ENCODE results near the gene VSTM2L.
A peak's percentile ranks its signal among the peaks of the same experiment; 100 is the strongest.

VSTM2L gene

DNA sequence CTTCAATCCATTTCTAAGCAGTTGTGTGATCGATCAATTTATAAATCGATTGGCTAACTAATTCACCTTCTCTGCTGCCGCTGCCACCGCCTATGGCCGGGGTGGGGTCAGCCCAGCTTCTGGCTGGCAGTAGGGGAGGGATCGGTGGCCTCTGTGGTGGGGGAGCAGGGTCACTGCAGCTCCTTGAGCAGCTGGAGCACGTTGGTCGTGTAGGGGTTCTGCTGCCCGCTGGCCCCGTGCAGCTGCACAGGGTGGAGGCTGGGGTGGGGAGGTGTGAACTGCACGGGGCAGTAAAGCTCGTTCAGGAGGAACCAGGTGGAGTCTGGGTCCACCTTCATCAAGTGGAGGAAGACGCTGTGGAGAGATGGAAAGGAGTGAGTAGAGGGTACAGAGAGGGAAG is 80.4 kb downstream of the VSTM2L start:
- Mint-ChIP-seq H3K36me3 (ENCODE audit: low read depth) (peaks cover 33% of the 10 kb centered on the region), H3K27me3 (no peaks in the 10 kb centered on the region), H3K4me3 (no peak overlapping the region), H3K4me1 (no peaks in the 10 kb centered on the region), H3K9me3 (no peaks in the 10 kb centered on the region), H3K27ac (no peak overlapping the region)
- no peak for DNase-seq
- ATAC-seq: no peak

DNA sequence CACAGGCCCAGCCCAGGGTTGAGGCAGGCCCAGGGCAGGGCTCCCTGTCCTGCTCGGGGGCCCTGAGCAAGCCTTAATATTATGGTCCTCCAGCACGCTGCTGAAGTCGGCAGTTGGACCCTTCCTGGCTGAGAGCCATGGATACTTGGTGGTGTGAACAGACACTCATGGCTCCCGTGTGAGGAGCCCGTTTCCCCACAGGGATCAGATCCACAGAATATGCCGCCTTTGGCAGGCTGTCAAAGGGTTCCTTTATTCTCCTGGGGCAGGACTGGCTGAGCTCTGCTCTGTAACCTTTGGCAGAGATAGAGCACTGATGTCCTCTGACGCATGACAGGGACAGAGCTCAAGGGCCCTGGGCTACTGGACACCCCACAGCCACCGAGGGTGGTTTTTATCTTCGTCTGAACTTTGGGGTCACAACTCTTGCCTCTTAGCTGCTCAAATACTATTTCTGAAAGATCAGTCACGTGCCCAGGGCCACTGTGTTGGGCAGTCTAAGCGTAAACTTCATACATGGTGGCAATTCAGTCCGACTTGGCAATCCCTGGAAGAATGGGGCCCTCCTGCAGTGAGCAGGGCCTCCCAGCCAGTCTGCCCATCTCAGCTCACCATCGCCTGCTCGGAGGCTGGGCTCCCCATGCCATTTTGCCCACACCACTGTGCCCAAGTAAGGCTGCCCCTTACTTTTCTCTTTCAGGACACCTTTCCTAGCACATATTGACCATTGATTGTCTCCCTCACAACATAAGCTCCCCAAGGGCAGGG is 81.3 kb downstream of the VSTM2L start:
- H3K27ac Mint-ChIP-seq: no peak overlapping the region
- H3K27me3 Mint-ChIP-seq: no peaks in the 10 kb centered on the region
- H3K36me3 Mint-ChIP-seq (ENCODE audit: low read depth): peaks cover 40% of the 10 kb centered on the region
- DNase-seq: no peak
- no peaks in the 10 kb centered on the region for H3K4me1 Mint-ChIP-seq
- H3K4me3 Mint-ChIP-seq: no peak overlapping the region
- ATAC-seq: no peak
- H3K9me3 Mint-ChIP-seq: no peaks in the 10 kb centered on the region

DNA sequence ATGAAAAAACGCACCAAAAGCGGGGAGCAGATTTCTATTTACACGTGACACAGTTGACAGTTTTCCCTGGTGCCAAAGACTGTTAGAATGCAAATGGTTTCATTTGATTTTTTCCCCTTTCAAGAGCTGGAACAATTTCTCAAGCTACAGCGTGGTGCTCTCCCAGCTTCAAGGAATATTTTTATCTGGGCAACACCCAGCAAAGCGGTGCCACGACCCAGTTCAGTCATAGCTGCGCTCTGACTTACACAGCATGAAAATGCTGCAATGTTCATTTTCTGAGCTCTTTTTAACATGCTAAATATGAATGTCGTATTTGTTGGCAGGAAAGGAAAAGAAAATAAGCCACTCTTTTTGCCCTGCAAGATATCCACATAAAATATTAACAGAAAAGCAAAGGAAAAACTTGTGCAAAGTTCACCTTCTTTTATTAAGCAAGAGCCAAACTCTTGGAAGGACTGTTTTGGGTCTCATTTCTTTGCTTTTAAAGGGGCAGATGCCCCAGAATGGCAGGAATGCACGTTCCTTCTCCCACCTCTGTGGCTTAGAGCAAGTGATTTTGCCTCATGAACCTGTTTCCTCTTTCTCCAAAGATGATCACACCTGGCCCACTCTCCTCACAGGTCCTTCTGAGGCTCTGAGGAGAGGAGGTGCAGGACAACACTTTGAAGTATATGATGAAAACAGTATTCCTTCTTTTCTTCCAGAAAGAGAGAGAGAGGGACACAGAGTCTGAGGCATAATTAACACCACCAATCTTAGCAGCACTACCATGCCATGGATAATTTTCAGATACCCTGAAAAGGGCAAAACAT is 83.3 kb downstream of the VSTM2L start:
- H3K4me3 Mint-ChIP-seq: no peak overlapping the region
- H3K27me3 Mint-ChIP-seq: no peaks in the 10 kb centered on the region
- H3K27ac Mint-ChIP-seq: no peak overlapping the region
- DNase-seq (no peak), ATAC-seq (no peak)
- H3K9me3 Mint-ChIP-seq: no peaks in the 10 kb centered on the region
- H3K36me3 Mint-ChIP-seq (ENCODE audit: low read depth): peaks cover 56% of the 10 kb centered on the region
- peaks cover 17% of the 10 kb centered on the region for H3K4me1 Mint-ChIP-seq

DNA sequence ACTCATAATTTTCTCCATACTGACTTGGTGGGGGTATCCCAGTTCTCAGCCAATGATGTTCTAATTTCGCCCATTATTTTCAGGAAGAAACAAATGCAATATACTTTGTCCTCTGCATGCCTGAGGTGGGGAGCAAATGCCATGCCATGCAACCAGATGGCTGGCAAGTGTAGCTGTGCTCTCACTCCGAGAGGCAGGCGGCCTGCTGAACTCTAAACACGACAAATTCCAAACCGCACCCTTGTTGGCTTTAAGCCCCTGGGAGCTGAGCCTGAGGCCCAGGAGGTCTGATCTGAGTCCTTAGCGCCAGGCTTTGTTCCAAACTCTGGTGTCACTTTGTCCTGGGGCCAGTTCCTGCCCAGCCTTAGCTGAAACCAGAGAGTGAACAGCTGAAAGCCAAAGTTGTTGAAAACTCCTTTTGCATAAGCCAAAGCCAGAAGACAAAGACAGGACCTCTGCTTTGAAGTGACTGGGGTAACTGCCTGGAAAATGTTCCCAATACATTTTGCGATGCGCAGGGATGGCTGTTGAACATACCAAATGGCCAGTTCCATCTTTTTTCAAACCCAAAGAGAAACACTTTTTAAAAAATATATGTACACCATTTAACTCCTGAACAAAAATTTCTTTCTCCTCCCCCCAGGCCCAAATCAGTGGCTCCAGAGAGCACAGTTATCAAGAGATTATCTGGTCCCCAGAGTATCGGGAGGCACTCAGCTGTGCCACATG is 84.1 kb downstream of the VSTM2L start:
- H3K4me1 Mint-ChIP-seq: peaks cover 23% of the 10 kb centered on the region
- H3K27ac Mint-ChIP-seq: no peak overlapping the region
- H3K9me3 Mint-ChIP-seq: no peaks in the 10 kb centered on the region
- ATAC-seq (no peak), DNase-seq (no peak)
- H3K27me3 Mint-ChIP-seq: no peaks in the 10 kb centered on the region
- H3K36me3 Mint-ChIP-seq (ENCODE audit: low read depth): peaks cover 56% of the 10 kb centered on the region
- no peak overlapping the region for H3K4me3 Mint-ChIP-seq

DNA sequence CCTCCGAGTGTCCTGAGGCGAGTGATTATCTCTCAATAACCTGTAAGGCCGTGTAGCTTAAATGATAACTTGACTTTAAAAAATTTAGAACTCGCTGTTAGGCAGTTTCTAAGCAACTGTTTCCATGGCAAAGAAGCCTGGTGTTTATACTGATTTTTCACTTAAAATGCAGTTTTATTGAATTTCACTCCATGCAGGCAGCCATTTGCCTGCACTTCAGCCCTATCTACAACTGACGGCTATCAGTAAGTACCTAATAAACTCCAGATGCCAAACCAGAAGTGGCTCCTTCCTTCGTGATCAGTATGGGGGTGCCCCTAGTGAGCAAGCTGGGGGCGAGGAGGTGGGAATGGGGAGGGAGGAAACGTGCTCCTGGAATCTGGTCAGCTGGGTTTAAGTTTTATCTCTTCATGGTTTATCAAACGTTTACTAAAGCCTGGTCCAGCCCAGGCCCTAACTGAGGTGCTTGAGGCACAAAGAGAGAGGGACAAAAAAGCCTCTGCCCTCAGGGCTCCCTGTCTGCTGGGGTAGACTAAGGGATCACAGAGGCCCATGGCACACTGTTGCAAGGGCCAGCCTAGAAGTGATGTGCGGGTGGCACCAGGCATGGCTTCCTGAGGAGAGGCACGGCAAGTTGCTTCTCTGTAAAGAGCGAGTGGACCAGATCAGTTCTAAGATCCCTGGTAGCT is 84.8 kb downstream of the VSTM2L start:
- no peak for ATAC-seq
- H3K4me1 Mint-ChIP-seq: peaks cover 23% of the 10 kb centered on the region
- DNase-seq: no peak
- H3K36me3 Mint-ChIP-seq (ENCODE audit: low read depth): peaks cover 51% of the 10 kb centered on the region
- no peaks in the 10 kb centered on the region for H3K27me3 Mint-ChIP-seq
- no peak overlapping the region for H3K27ac Mint-ChIP-seq
- no peaks in the 10 kb centered on the region for H3K9me3 Mint-ChIP-seq
- H3K4me3 Mint-ChIP-seq: no peak overlapping the region

DNA sequence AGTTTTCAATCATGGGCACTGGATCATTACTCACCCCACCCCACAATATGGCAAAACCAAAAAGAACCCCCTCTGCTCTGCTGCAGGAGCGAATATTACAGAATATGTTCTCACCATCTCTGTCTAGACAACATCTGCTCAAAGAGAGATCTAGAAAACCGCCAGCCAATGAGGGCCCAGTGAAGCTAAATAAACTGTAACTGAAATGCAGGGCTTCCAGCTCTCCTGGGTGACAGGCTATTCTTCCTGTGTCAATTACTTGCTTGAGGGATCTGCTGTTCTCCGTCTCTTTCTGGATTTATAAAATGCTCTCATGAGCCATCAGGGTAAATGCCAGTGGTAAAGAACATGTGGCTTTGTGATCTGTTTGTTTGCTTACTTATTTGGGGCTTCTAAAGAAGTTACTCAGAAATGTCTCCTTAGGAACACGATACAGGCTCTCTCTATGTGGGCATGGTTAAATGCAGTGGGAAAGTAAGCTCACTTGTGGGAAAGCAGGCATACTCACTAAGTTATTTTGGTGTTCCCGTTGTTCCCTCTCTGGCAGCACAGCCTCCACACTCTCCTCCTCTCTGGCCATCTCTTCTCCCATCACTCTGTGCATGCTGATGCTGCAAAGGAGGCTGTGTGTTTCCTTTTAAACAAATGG is 85.5 kb downstream of the VSTM2L start:
- no peak overlapping the region for H3K4me3 Mint-ChIP-seq
- H3K27ac Mint-ChIP-seq: no peak overlapping the region
- peaks cover 44% of the 10 kb centered on the region for H3K36me3 Mint-ChIP-seq (ENCODE audit: low read depth)
- H3K4me1 Mint-ChIP-seq: peaks cover 23% of the 10 kb centered on the region
- no peaks in the 10 kb centered on the region for H3K9me3 Mint-ChIP-seq
- DNase-seq: no peak
- no peaks in the 10 kb centered on the region for H3K27me3 Mint-ChIP-seq
- no peak for ATAC-seq

DNA sequence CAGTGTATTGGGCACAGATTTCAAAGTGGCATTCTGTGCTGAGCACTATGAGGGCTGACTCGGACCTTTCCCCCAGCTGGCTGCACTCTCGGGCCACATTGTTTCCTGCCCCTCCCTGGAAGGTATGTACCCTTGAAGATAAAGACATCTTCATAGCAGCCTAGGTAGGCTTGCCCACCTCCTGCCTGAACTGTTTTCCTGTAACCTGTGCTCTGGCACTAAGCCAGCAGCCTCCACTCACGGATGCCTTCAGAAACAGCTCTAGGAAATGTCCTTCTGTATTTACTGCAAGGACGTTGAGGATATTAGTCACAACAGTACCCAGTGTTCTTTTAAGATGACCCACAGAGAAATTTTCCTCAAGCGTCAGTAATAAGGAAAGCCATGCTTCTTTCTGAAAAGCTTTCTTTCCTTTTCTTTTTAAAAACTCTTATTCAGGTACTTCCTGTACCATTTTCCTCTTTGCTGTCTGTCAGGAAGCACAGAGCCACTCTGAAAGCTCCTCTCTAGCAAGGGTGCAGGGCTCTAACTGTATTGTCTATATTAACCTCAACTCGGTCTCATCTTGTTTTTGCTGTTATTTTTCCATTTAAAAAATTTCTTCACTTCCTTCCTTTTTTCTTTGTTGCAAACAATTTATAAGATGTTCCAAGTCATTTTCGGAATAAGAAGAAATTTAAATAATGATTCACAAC is 86.8 kb downstream of the VSTM2L start:
- H3K27ac Mint-ChIP-seq: peak overlapping the region; percentile 36
- peaks cover 49% of the 10 kb centered on the region for H3K36me3 Mint-ChIP-seq (ENCODE audit: low read depth)
- no peaks in the 10 kb centered on the region for H3K9me3 Mint-ChIP-seq
- H3K4me1 Mint-ChIP-seq: peaks cover 23% of the 10 kb centered on the region
- ATAC-seq (no peak), DNase-seq (no peak)
- H3K27me3 Mint-ChIP-seq: no peaks in the 10 kb centered on the region
- H3K4me3 Mint-ChIP-seq: no peak overlapping the region

DNA sequence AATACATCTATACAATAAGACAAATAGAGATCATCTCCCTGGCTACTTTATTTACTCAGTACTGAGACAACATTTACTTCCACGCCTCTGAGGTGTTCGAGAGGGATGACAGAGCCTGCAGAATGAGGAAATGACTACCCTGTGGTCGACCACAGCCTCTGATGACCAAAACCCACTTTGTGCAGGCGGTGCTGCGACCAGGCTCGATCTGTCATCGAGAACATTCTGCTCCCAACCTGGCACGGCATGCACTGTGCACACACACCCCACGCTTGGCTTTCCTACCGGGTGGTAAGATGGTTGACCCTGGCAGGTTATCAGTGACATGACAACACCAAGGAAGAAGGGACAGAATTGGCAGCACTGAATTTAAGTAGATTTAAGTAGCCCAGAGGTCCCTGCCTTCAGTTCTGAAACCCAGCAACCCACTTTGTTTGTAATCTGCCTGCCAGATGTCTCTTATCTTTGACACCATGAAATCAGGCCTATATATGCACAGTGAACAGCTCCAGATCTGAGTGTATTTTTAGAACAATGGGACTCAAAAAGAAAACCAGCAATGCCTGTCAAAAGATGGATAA is 87.7 kb downstream of the VSTM2L start:
- peak overlapping the region; percentile 21 for H3K4me3 Mint-ChIP-seq
- peaks cover 47% of the 10 kb centered on the region for H3K36me3 Mint-ChIP-seq (ENCODE audit: low read depth)
- H3K27ac Mint-ChIP-seq: peak overlapping the region; percentile 76
- peaks cover 23% of the 10 kb centered on the region for H3K4me1 Mint-ChIP-seq
- no peaks in the 10 kb centered on the region for H3K27me3 Mint-ChIP-seq
- ATAC-seq (peak; percentile 94), DNase-seq (peak; percentile 65)
- H3K9me3 Mint-ChIP-seq: no peaks in the 10 kb centered on the region

DNA sequence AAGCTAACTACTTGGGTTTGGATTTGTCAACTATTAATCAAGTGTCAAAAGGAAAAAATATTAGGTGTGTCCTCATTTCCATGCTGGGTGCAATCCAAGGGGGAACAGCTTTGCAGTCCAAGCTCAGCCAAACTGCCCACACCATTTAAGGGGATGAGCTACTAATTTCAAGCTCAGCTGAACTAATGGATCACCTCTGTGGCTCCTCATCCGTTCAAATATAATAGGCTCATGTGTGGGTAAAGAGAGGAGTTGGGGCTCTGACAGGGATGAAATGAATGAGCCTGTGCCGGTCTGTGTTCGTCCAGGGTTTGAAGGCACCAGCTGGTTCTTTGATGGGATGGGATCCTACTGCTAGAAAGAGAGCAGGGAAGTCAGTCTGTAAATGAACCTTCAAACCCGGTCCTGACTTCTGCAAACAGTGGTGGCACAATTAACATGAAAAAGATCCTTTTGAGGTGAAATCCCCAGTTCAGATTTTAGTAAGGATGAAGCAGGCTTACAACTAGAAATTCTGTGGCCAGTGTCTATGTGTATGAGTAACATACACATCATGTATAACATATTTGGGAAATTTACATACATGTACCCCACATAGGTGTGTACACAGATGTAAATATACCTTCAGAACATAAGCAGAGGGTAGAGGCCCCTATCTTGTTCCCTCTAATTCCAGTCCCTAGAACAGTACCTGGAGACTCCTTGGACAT is 88.4 kb downstream of the VSTM2L start:
- DNase-seq: no peak
- Mint-ChIP-seq H3K4me3 (no peak overlapping the region), H3K9me3 (no peaks in the 10 kb centered on the region), H3K4me1 (peaks cover 23% of the 10 kb centered on the region), H3K27me3 (no peaks in the 10 kb centered on the region), H3K36me3 (ENCODE audit: low read depth) (peaks cover 51% of the 10 kb centered on the region), H3K27ac (peak overlapping the region; percentile 76)
- no peak for ATAC-seq

DNA sequence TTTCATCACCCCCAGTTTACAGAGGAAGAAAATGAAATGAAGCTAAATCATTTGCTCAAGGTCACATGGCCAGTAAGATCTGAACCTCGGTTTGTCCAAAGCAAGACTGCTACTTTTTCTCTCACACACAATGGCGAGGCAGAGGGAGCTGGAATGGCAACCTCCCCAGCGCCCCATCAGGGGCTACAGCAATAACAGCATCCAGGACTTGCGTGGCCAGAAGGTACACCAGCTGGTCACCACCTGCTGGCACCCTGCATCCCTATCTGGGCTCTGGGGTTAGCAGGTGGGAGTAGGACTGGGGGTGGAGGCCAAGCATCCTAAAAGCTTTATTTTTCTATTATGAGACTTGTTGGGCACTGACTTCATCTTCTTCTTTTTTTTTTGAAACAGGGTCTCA is 89.0 kb downstream of the VSTM2L start:
- Mint-ChIP-seq H3K4me3 (no peak overlapping the region), H3K27ac (peak overlapping the region; percentile 76), H3K36me3 (ENCODE audit: low read depth) (peaks cover 51% of the 10 kb centered on the region), H3K4me1 (peaks cover 23% of the 10 kb centered on the region), H3K27me3 (no peaks in the 10 kb centered on the region), H3K9me3 (no peaks in the 10 kb centered on the region)
- DNase-seq (no peak), ATAC-seq (no peak)

DNA sequence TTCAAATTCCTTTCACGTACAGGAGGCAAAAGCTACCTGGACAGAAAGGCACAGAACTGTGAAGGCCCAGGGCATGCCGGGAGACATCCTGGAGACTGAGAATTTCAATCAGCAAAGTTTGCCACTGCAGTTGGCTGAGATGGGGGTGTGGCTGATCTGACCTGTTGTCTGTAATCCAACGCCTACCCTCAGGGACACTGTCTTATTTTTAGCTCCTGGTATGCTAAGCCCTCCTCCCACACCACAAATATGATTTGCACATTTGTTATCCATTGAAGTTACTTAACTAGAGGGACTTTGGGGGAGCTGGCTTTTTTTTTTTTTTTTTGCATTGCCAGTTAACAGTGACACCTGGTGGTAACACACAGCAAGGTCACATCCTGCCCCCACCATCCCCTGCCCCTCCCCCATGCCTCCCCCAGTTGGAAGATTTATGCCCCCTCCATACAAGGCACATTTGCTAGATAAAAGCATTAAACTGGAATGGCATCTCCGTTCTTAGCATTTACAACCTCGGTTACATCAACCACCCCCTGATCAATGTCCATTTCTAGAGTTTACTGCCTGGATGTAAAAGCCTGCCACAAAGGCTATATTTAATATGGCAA is 90.0 kb downstream of the VSTM2L start:
- Mint-ChIP-seq H3K36me3 (ENCODE audit: low read depth) (peaks cover 53% of the 10 kb centered on the region), H3K27me3 (no peaks in the 10 kb centered on the region), H3K4me3 (no peak overlapping the region), H3K4me1 (peaks cover 23% of the 10 kb centered on the region), H3K27ac (no peak overlapping the region), H3K9me3 (no peaks in the 10 kb centered on the region)
- ATAC-seq (no peak), DNase-seq (peak; percentile 28)

DNA sequence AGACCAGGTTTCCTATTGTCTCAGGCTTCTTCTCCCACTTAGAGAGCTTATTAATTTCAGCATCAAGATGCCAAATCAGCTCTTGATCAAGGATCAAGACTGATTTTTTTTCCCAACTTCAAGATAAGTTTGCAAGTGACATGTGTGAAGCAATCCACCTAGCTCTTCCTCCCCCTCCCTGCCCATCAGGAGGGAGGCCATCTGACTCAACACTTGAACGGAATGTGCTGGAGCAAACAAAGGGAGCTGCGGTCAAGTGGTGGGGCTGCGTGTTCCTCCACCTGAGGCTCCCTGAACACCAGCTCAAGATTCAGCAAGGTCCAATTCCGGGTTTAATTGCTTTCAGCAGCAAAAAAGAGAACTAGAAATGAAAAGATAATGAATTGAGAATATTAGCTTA is 91.6 kb downstream of the VSTM2L start:
- Mint-ChIP-seq H3K4me3 (no peak overlapping the region), H3K27me3 (no peaks in the 10 kb centered on the region), H3K36me3 (ENCODE audit: low read depth) (peaks cover 48% of the 10 kb centered on the region), H3K27ac (no peak overlapping the region), H3K9me3 (no peaks in the 10 kb centered on the region), H3K4me1 (peaks cover 23% of the 10 kb centered on the region)
- no peak for ATAC-seq
- DNase-seq: no peak
